GM18508 (cell line): ENCODE results near the gene CUX1.

Source experiments
- ATAC-seq: cut with Tn5 transposase; IDR thresholded peaks from one replicate; pipeline ENCODE4 v1.9.1; 2021; ENCODE audit warnings: moderate number of reproducible peaks; ENCODE audit not compliant: insufficient read depth, unreplicated experiment

Gene CUX1

DNA sequence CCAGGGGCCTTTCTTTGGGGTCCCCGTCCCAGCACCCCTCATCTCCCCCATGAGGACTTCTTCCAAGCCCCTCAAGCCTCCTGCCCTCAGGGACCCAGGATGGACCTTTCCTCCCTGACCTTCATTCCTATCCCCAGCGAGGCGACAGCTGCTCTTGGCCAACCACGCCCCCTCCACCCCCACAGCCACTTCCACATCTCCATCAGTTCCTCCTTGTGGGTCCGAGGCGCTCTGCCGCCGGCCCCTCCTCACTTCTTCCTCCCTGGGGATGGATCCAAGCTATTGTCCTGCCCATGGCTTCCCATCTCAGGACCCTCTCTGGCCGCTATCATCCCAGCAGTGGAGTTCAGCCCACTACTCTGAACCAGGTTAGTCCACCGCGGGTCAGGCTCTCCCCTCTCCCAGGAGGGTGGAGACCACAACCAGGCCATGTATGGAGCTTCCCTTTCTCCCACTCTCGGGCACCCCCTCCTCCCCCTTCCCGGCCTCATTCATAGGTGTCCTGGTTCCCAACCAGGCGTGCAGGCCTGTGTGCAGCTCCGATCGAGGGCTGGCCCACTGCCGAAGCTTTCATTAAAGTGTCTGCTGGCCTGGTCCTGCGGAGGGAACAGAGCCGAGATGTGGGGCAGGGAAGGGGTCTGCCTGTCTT lies 467.6 kb downstream of the CUX1 start:
- no peak for ATAC-seq

DNA sequence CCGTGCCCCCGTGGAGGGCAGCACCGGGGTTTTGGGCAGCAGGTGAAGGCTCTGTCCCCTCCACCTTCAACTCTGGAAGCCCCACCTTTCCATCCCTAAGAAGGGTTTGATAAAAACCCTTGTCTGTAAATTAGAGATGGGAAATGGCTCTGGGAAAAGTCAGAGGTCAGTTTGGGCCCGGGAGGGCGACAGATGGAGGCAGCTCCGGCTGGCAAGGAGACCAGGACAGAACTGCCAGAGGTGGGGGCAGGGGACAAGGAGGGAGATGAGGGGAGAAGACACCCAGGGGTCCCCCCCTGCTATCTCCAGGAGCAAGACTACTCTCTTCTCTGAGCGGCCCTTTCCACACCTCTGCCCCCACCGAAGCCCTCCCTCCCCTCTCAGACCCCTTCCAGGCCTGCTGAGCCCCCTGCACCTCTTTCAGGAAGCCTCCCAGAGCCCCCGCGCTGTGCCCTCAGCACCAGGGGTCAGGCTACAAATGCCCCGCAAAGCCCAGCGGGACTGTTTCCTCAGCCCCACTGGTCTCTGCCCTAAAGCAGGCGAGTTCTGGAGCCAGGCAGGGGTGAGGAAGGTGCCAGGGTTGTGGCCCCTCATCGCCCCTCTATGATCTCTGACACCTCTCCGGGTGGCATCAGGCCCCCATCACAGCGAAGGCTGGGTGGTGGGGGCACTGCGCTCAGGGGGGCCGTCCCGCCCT lies 468.3 kb downstream of the CUX1 start:
- ATAC-seq: no peak

DNA sequence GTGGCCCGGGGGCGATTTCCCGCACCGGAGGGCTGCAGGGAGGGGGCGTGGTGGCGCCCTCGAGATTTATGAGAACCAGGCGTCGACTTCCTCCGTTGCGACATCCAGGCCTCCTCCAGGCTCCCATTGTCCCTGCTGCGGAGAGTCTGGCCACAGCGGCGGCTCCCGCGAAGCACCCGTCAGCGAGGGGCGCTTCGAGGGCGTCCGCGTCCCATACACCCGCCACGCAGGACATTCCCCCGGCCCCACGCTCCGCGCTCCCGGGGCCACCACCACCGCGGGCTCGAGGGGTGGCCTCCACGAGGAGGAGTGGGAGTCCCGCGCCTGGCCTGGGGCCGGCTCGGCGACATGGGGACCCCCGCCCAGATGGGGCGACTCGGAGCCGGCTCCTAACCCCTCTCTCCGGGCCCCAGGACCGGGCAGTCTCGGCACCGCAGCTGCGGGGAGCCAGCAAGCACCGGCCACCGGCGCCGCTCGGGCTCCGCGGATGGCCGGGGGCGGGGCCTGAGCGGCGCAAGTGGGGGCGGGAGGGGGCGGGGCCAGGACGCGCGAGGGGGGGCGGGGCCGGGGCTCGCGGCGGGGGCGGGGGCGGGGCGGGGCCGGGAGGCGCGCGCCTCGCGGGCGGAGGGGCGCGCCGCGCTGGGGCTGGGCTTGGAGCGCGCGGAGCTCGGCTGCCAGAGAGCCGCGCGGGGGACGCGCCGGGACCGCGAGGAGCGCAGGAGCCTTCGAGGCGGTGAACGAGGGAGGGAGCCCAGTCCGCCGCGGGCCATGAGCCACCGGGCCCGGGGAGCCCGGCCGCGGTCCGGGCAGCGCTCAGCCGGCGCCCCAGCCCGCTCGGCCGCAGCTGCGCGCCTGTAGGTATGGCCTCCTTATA lies 469.0 kb downstream of the CUX1 start, which contains the start of gene SH2B2:
Gene SH2B2, plus strand, starts transcription at position 632 of the 874 bp plus-strand sequence. CDS start 13,683 bp downstream, outside the sequence.
- no peak for ATAC-seq

DNA sequence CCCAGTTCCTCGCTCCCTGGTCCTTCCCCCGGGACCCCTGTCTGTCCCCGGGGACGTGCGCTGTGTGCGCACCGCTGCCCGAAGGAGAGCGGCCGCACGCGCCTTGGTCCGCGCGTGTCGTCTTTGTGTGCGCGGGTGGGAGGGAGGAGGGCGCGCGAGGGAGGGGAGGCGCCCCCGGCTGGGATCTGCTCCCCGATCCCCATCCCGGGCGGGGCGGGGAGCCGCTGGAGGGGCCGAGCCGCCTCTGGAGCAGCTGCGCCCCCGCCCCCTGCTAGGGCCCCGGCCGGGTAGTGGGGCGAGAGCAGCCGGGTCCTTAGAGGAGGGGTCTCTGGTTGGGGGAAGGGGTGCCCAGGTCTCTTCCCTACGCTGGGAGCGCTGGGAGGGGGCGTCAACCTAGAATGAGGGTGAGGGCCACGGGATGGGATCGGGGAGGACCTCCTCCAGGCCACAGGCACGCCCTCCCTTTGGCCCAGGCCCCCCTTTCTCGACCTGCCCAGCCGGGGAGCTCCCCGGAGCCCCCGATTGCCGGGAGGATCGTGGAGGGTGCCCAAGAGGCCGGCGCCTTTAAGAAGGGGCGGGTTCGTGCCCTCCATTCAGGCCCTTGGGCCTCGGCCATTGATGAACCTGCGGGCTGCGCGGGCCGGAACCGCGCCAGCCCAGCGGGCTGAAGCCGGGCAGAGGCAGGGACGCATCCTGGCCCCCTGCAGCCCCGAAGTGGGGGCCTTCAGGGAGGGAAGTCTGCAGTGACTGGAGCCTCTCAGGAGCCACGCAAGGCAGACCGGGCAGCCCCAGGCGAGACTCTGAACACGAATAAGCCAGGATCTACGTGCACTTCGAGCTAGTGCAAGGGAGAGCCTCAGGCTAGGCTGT lies 469.9 kb downstream of the CUX1 start:
- no peak for ATAC-seq

DNA sequence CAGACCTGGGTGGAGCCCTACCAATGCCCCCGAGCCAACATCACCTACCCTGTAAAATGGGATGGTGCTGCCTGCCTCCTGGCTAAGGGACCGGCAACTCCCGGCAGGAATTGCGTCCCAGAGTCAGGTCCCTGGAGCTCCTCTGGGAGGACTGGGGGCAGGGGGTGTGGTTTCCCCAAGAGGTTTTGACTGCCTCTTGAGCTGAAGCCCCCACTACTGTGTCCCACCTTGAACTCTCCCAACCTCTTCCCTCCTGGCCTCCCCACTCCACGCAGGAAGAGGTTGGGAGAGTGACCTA lies 470.5 kb downstream of the CUX1 start:
- ATAC-seq: no peak

DNA sequence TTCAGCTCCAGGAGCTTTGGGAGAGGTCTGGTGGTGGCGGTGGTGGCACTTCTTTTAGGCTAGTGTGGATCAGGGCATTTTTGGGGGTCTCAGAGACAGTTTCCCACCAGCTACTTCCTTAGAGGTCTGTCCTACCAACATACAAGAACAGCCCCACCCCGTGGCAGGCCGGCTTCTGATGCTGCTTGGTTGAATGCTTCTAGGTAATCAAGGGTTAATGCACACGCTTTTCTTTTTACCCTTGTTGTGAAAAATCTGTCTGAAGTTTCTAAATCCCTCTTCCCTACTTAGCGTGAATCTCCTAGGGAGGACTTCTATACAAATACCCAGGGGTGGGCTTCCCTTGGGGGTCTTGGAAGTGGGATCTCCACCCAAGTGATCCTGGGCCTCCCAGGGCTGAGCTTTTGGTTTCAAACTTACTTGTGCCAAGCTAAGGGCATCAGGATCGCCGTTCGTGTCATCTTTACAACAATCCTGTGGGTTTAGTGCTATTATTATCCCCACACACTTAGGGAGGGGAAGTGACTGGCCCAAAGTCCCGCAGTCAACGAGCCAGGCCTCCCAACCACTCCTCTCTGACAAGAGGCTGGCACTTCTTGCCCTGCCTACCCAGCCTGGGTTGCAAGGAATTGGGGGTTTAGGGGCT lies 471.0 kb downstream of the CUX1 start:
- no peak for ATAC-seq

DNA sequence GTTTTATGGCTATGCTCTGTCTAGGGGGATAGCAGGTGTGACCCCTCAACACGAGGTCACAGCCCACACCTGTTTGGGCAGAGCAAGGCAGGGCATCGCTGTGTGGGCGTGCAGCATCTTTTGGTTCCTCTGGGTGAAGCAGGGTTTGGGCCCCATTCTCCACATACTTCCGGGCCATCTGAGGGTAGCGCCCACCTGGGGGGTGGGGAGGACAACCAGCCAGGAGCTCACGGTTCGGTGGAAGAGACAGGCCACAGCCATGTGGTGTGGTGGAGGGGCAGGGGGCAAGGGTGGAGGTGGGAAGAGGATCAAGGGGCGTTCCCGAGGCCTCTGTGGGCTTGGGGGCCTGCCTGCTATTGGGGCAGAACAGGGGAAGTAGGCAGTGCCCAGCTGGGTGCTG lies 471.6 kb downstream of the CUX1 start:
- no peak for ATAC-seq

DNA sequence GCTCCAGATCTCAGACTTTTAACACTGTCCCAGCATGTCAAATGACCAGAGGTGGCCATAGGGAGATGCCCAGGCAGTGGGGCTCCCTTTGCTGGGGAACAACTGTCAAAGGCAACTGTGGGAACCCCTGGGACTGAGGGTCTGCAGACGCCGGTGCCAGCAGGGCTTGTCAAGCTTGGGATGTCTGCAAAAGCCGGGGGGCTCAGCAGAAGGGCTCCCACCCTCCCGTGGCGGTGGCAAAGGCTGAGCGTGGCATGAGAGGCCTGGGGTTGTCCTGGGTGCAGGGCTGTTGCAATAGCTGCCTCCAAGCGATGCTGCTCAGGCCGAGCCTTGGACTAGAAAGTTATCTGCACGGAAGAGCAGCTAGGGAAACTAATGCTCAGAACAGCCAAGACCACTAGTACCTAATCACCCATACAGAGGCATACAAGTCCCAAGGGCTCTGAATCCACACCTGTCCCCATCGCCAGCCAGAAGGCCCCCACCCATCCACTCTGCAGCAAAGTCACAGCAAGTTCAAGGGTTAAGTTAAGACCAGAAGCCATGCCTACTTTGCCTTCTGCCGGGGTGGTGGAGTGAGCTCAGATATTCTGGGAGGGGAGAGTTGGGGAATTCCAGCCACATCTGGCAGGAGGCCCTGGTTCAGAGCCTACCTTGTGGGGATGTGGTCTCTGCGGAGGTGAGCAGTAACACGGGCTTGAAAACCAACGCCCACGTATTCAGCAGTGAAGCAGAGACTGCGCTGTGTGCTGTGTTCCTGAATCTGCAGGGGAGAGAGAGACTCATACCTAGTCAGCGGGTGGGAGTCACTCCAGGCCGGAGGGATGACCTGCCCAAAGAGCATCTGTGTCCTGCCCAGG lies 473.9 kb downstream of the CUX1 start:
- peak; percentile 36 for ATAC-seq

DNA sequence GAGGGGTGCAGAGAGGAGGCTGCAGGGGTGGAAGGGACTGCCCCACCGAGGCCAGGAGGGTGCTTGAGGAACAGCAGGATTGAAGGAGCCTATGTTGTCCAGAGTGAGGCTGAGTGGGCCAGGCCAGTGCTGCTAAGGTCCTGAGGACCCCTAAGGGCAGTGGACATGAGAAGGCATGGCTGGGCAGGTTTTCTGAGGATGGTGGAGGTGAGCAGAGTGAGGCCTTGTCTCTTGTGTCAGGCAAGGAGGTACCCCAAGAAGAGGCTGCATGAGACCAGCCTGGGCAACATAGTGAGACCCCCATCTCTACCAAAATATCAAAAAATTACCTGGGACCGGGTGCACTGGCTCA lies 474.5 kb downstream of the CUX1 start:
- ATAC-seq: no peak

DNA sequence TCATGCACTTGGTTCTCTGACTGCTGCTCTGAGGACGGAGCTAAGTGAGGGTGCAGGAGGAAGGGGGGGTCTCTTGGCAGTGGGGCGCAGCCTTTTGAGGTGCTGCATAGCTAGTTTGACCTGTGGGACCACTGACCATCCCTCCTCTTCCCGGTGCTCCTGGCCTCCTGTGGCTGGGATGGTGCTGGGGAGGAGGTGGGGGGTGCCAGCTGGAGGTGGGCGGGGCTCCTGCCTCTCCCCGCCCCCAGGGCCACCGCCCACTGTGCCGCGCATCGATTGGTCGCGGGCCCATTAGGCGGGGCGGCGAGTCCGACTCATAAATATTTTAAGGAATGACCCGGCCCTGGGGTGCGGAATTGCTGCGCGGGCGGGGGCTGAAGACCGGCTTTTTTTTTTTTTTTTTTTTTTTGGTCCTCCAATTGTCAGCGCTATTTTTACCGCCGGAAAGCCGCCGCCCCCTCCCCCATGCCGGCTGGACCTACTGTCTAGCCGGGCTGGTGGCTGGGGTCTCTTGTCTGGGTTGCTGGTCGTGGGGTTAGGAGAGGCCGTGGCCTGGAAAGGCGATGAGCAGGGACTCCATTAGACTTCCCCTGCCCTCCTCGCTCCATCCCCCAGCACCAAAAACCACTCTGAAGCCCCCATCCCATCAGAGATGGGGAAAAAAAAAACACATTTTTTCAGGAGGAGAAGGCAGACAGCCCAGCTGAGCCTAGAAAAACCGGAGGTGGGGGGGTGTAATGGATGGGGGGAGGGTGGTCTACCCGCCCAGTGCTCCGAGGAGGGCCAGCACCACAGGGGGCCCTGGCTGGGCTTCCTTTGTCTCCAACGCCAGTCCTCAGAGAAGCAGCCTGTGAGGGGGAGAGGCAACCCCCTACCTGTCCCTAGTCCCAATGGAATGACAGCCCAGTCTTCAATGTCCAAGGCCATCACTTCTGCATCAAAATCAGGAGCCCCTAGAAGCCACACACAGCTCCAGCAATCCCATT lies 475.7 kb downstream of the CUX1 start:
- no peak for ATAC-seq

DNA sequence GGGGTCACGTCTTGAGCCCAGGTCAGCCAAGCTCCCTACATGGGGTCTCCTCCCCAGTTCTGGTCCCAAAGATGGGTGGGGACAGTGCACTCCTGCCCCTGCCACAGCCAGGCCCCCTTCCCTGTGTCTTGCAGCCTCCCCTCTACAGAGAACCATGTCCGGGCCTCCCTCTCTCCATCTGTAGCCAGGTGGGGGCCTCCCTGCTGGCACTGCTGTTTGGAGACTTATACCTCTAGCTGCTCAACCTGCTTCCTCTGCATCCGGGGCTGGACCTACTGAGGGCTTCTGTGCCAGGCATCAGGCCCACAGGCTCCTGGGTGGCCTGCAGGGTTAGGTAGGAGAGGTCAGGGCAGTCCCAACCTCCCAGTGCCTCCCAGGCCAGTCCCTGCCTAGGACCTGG lies 477.2 kb downstream of the CUX1 start:
- no peak for ATAC-seq

DNA sequence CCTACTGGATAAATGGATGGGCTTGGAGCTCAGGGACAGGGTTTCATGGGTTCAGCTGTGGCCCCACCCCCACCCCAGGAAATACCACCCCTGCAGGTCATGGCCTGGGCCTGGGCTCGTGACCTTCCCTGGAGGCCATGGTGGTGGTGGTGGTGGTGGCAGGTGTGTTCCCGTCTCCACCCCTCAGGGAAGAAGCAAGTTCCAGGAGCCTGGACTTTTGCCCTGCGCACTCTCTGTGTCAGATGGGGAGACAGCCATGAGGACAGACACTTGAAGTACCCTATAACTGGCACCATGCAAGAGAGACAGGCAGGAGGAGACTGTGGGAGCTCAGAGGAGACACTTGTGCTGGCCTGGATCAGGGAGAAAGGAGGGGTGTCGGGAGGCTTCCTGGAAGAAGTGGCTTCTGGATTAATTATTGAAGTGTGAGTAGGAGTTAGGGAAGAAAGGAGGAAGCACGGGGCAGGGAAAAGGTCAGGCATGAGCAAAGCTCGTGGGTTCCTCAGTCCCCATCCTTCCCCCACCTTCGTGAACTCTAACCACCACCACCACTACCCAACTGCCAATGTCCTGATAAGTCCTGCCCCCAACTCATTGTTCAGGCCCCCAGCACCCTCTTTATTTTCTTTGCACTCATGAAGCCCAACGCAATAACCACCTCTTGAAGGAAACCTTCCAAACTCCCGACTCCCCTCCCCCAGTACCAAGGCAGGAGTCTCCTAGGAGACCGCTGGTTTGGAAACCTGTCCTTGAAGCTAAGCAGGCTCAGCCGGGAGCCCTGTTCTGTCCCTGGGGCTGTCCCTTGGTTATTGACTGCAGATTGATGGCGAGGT lies 478.1 kb downstream of the CUX1 start:
- ATAC-seq: no peak

DNA sequence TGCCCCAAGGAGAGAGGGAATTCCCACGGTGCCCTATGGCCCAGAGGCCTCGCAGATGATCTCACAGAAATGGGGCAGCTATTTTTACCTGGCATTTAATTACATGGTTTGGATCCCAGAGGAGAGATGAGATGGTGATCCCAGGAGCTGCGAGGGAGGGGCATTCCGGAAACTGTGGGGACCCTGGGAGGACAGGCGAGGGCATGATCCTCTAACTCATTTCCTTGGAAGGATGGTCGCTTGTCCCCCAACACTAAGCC lies 478.7 kb downstream of the CUX1 start:
- ATAC-seq: no peak

DNA sequence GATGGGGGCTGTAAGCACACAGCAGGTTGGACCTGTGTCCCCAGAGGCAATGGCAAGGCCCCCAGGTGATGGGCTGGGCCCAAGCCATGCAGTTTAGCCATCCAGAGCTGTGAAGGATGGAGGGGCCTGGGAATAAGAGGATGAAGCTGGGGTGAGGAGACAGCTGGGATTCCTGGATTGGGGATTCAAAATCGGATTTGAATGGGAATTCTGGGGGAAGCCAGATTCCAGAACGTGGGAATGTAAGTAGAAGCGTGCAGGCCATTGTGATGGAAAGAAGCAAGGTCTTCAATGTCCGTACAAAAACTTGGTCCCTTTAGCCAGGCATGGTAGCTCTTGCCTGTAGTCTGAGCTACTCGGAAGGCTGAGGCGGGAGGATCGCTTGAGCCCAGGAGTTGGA lies 479.1 kb downstream of the CUX1 start:
- no peak for ATAC-seq

DNA sequence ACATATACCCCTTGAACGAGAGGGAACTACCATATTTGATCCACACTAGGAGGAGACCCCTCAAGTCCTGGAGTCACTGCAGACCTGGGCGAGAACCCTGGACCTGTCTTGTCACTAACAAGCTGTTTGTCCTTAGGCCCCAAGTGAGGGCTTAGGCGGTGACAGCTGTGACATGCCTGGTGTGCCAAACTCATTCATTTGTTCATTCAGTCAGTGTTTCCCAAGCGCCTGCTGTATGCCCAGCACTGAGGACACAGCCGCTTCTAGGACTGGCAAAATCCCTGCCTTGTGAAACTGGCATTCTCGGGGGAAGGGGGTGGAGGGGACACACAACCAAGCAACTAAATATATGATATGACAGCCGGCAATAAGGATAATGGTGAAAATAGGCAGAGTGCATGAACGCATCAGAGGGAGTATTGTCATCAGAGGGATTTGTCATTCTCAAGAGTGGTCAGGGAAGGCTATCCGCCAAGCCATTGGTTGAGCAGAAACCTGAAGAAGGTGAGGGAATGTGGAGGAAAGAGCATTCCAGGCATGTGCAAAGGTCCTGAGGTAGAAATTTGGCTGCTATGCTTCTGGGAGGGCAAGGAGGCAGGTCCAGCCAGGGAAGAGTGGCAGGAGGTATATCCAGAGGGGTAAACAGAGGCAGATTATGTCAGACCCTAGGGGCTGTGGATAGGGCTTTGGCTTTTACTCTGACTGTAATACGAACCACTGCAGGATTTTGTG lies 480.2 kb downstream of the CUX1 start:
- no peak for ATAC-seq

DNA sequence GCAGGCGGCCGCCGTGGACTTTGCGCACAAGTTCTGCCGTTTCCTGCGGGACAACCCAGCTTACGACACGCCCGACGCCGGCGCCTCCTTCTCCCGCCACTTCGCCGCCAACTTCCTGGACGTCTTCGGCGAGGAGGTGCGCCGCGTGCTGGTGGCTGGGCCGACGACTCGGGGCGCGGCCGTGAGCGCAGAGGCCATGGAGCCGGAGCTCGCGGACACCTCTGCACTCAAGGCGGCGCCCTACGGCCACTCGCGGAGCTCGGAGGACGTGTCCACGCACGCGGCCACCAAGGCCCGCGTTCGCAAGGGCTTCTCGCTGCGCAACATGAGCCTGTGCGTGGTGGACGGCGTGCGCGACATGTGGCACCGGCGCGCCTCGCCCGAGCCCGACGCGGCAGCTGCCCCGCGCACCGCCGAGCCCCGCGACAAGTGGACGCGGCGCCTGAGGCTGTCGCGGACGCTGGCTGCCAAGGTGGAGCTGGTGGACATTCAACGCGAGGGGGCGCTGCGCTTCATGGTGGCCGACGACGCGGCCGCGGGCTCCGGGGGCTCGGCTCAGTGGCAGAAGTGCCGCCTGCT lies 483.3 kb downstream of the CUX1 start:
- ATAC-seq: no peak
